ENCODE data around the gene MYLIP. TPM values are rescaled to one million over a fixed set of nuclear protein-coding genes. Genes with fewer than 3 reads are reported as not detected.

The MYLIP gene
- total RNA-seq, 6 experiments from 2014 or later = 0.80 to 1.2 (median 1.0) TPM

- peaks cover 7% of the 10 kb centered on the region for H3K27me3 Mint-ChIP-seq (ENCODE audit: insufficient read depth)
- TF ChIP-seq CTCF (IDR thresholded peaks at IDR 0.05) = no peak
- no peak for DNase-seq
- no peak overlapping the region for H3K27ac Mint-ChIP-seq
- no peaks in the 10 kb centered on the region for H3K4me1 Mint-ChIP-seq (ENCODE audit: low read depth)
- no peaks in the 10 kb centered on the region for H3K9me3 Mint-ChIP-seq
- H3K36me3 Mint-ChIP-seq (ENCODE audit: low read depth) = no peaks in the 10 kb centered on the region
- no peak overlapping the region for H3K4me3 Mint-ChIP-seq
Measured at GRCh38 chr6:16090920-16091319, 38.0 kb upstream of the MYLIP start.

GRCh38 chr6:16092140-16092539, 36.7 kb upstream of the MYLIP start:
- no peak overlapping the region for H3K27ac Mint-ChIP-seq

GRCh38 chr6:16092990-16093389, 35.9 kb upstream of the MYLIP start:
- H3K4me3 Mint-ChIP-seq = no peak overlapping the region
- peaks cover 13% of the 10 kb centered on the region for H3K27me3 Mint-ChIP-seq (ENCODE audit: insufficient read depth)
- no peaks in the 10 kb centered on the region for H3K4me1 Mint-ChIP-seq (ENCODE audit: low read depth)
- no peaks in the 10 kb centered on the region for H3K9me3 Mint-ChIP-seq
- DNase-seq = no peak
- H3K27ac Mint-ChIP-seq = no peak overlapping the region
- TF ChIP-seq CTCF (IDR thresholded peaks at IDR 0.05) = no peak
- no peaks in the 10 kb centered on the region for H3K36me3 Mint-ChIP-seq (ENCODE audit: low read depth)

More at GRCh38 chr6:16092140-16092539, 36.7 kb upstream of the MYLIP start:
- no peaks in the 10 kb centered on the region for H3K4me1 Mint-ChIP-seq (ENCODE audit: low read depth)
- no peak overlapping the region for H3K4me3 Mint-ChIP-seq
- DNase-seq = no peak
- H3K36me3 Mint-ChIP-seq (ENCODE audit: low read depth) = no peaks in the 10 kb centered on the region
- H3K27me3 Mint-ChIP-seq (ENCODE audit: insufficient read depth) = peaks cover 11% of the 10 kb centered on the region
- TF ChIP-seq CTCF (IDR thresholded peaks at IDR 0.05) = no peak
- H3K9me3 Mint-ChIP-seq = no peaks in the 10 kb centered on the region

- Mint-ChIP-seq H3K4me1 (ENCODE audit: low read depth) (no peaks in the 10 kb centered on the region), H3K4me3 (no peak overlapping the region), H3K9me3 (peaks cover 9% of the 10 kb centered on the region), H3K36me3 (ENCODE audit: low read depth) (no peaks in the 10 kb centered on the region), H3K27ac (no peak overlapping the region), H3K27me3 (ENCODE audit: insufficient read depth) (peaks cover 12% of the 10 kb centered on the region; the same call in 1 of the 2 replicates)
- TF ChIP-seq CTCF (IDR thresholded peaks at IDR 0.05) = no peak
- no peak for DNase-seq
Measured at GRCh38 chr6:16095180-16095579, 33.7 kb upstream of the MYLIP start.

GRCh38 chr6:16097382-16098171, 31.3 kb upstream of the MYLIP start:
- no peak for DNase-seq
- no peak for TF ChIP-seq CTCF (IDR thresholded peaks at IDR 0.05)
- Mint-ChIP-seq H3K27ac (no peak overlapping the region), H3K27me3 (ENCODE audit: insufficient read depth) (peaks cover 6% of the 10 kb centered on the region), H3K9me3 (peaks cover 14% of the 10 kb centered on the region), H3K4me3 (no peak overlapping the region), H3K4me1 (ENCODE audit: low read depth) (no peaks in the 10 kb centered on the region), H3K36me3 (ENCODE audit: low read depth) (no peaks in the 10 kb centered on the region)

Data from HFFc6 (cell line).